ENCODE results near the gene SEMA3G.

- no peak for TF ChIP-seq CTCF (IDR thresholded peaks at IDR 0.05)
- TF ChIP-seq POLR2A (IDR thresholded peaks at IDR 0.05), result no peak
- TF ChIP-seq POLR2AphosphoS5 (IDR thresholded peaks at IDR 0.05; ENCODE audit: insufficient read depth in 1 of 2, low read depth in 1 of 2), result no peak
Observed at GRCh38 chr3:52454250-52454937, 9.5 kb upstream of the SEMA3G start.
